ENCODE results near the gene SCUBE1. TPM values are rescaled to one million over a fixed set of nuclear protein-coding genes. Genes with fewer than 3 reads are reported as not detected.

SCUBE1 gene
- total and polyA plus RNA-seq, 4 experiments from 2014 or later = not detected

GRCh38 chr22:43317239-43317638 is 25.9 kb downstream of the SCUBE1 start:
- Histone ChIP-seq H3K4me3 (ENCODE audit: low read length in 2 of 2) (no peak overlapping the region), H3K27me3 (ENCODE audit: insufficient read depth, low read length) (no peaks in the 10 kb centered on the region), H3K4me1 (ENCODE audit: insufficient read depth, low read length) (no peaks in the 10 kb centered on the region), H3K9me3 (ENCODE audit: control insufficient read depth in 1 of 2, low read length in 2 of 2) (no peaks in the 10 kb centered on the region), H3K27ac (ENCODE audit: low read depth, low read length) (no peak overlapping the region), H3K36me3 (ENCODE audit: insufficient read depth, low read length) (no peaks in the 10 kb centered on the region)
- no peak for DNase-seq
- Mint-ChIP-seq H3K27me3 (peaks cover under 1 to 2% of the 10 kb centered on the region in 2 donors), H3K4me3 (no peak overlapping the region), H3K36me3 (no peaks in the 10 kb centered on the region), H3K4me1 (peaks cover 0 to 8% (median 0%) of the 10 kb centered on the region in 4 donors), H3K9me3 (no peaks in the 10 kb centered on the region), H3K27ac (no peak overlapping the region)
- POLR2A ChIA-PET (ENCODE audit: partially characterized antibody) = no interaction called here
- intact Hi-C loops (cut with micrococcal nuclease) = no loop called here
- CTCF ChIA-PET (ENCODE audit: partially characterized antibody) = no interaction called here

- Mint-ChIP-seq H3K36me3 (no peaks in the 10 kb centered on the region), H3K27ac (no peak overlapping the region), H3K4me3 (no peak overlapping the region), H3K4me1 (peaks cover 0 to under 1% (median 0%) of the 10 kb centered on the region in 4 donors), H3K9me3 (no peaks in the 10 kb centered on the region), H3K27me3 (peaks cover 4 to 7% of the 10 kb centered on the region in 2 donors)
- no peaks in the 10 kb centered on the region for H3K27me3 ChIP-seq (ENCODE audit: insufficient read depth, low read length)
- H3K4me3 ChIP-seq (ENCODE audit: low read length in 2 of 2) = no peak overlapping the region
- CTCF ChIA-PET (ENCODE audit: partially characterized antibody) = no interaction called here
- DNase-seq = no peak
- intact Hi-C loops (cut with micrococcal nuclease) = no loop called here
- H3K36me3 ChIP-seq (ENCODE audit: insufficient read depth, low read length) = no peaks in the 10 kb centered on the region
- no peak overlapping the region for H3K27ac ChIP-seq (ENCODE audit: low read depth, low read length)
- POLR2A ChIA-PET (ENCODE audit: partially characterized antibody) = no interaction called here
- no peaks in the 10 kb centered on the region for H3K9me3 ChIP-seq (ENCODE audit: control insufficient read depth in 1 of 2, low read length in 2 of 2)
- H3K4me1 ChIP-seq (ENCODE audit: insufficient read depth, low read length) = no peaks in the 10 kb centered on the region
These were observed 27.4 kb downstream of the SCUBE1 start for GRCh38 chr22:43315687-43316217.

- Mint-ChIP-seq H3K36me3 (no peaks in the 10 kb centered on the region), H3K27me3 (peaks cover 6 to 7% of the 10 kb centered on the region in 2 donors), H3K27ac (no peak overlapping the region), H3K9me3 (no peaks in the 10 kb centered on the region), H3K4me3 (no peak overlapping the region), H3K4me1 (no peaks in the 10 kb centered on the region)
- intact Hi-C loops (cut with micrococcal nuclease) = no loop called here
- ChIA-PET POLR2A (ENCODE audit: partially characterized antibody) (no interaction called here), CTCF (ENCODE audit: partially characterized antibody) (no interaction called here)
- Histone ChIP-seq H3K36me3 (ENCODE audit: insufficient read depth, low read length) (no peaks in the 10 kb centered on the region), H3K9me3 (ENCODE audit: control insufficient read depth in 1 of 2, low read length in 2 of 2) (no peaks in the 10 kb centered on the region), H3K4me1 (ENCODE audit: insufficient read depth, low read length) (no peaks in the 10 kb centered on the region), H3K27ac (ENCODE audit: low read depth, low read length) (no peak overlapping the region), H3K4me3 (ENCODE audit: low read length in 2 of 2) (no peak overlapping the region), H3K27me3 (ENCODE audit: insufficient read depth, low read length) (no peaks in the 10 kb centered on the region)
- no peak for DNase-seq
These were observed 28.6 kb downstream of the SCUBE1 start for GRCh38 chr22:43314611-43315010.

GRCh38 chr22:43313890-43314474 is 29.2 kb downstream of the SCUBE1 start:
- H3K27me3 ChIP-seq (ENCODE audit: insufficient read depth, low read length) = no peaks in the 10 kb centered on the region
- no peak overlapping the region for H3K4me3 ChIP-seq (ENCODE audit: low read length in 2 of 2)
- ChIA-PET CTCF (ENCODE audit: partially characterized antibody) (no interaction called here), POLR2A (ENCODE audit: partially characterized antibody) (interaction anchor here (1.6 kb wide), 1 partner anchor 33 kb away, joined by 3 read pairs; no protein-coding TSS in a partner anchor)
- no peaks in the 10 kb centered on the region for H3K36me3 ChIP-seq (ENCODE audit: insufficient read depth, low read length)
- Mint-ChIP-seq H3K27ac (no peak overlapping the region), H3K9me3 (no peaks in the 10 kb centered on the region), H3K4me1 (no peaks in the 10 kb centered on the region), H3K27me3 (peaks cover 6 to 7% of the 10 kb centered on the region in 2 donors), H3K4me3 (no peak overlapping the region), H3K36me3 (no peaks in the 10 kb centered on the region)
- intact Hi-C loops (cut with micrococcal nuclease) = no loop called here
- DNase-seq = no peak
- no peaks in the 10 kb centered on the region for H3K9me3 ChIP-seq (ENCODE audit: control insufficient read depth in 1 of 2, low read length in 2 of 2)
- H3K27ac ChIP-seq (ENCODE audit: low read depth, low read length) = no peak overlapping the region
- no peaks in the 10 kb centered on the region for H3K4me1 ChIP-seq (ENCODE audit: insufficient read depth, low read length)

- Mint-ChIP-seq H3K9me3 (no peaks in the 10 kb centered on the region), H3K27me3 (peaks cover 6 to 7% of the 10 kb centered on the region in 2 donors), H3K27ac (no peak overlapping the region), H3K4me1 (no peaks in the 10 kb centered on the region), H3K36me3 (no peaks in the 10 kb centered on the region), H3K4me3 (no peak overlapping the region)
- Histone ChIP-seq H3K27me3 (ENCODE audit: insufficient read depth, low read length) (no peaks in the 10 kb centered on the region), H3K9me3 (ENCODE audit: control insufficient read depth in 1 of 2, low read length in 2 of 2) (no peaks in the 10 kb centered on the region), H3K4me1 (ENCODE audit: insufficient read depth, low read length) (no peaks in the 10 kb centered on the region), H3K4me3 (ENCODE audit: low read length in 2 of 2) (no peak overlapping the region), H3K36me3 (ENCODE audit: insufficient read depth, low read length) (no peaks in the 10 kb centered on the region), H3K27ac (ENCODE audit: low read depth, low read length) (no peak overlapping the region)
- no peak for DNase-seq
- ChIA-PET CTCF (ENCODE audit: partially characterized antibody) (interaction anchor here (1.1 kb wide), 1 partner anchor 32 kb away, joined by 3 read pairs; no protein-coding TSS in a partner anchor), POLR2A (ENCODE audit: partially characterized antibody) (interaction anchor here (1.6 kb wide), 1 partner anchor 33 kb away, joined by 3 read pairs; no protein-coding TSS in a partner anchor)
- intact Hi-C loops (cut with micrococcal nuclease) = no loop called here
These were observed 29.8 kb downstream of the SCUBE1 start for GRCh38 chr22:43313244-43313889.

GRCh38 chr22:43312608-43313007 is 30.6 kb downstream of the SCUBE1 start:
- no peaks in the 10 kb centered on the region for H3K9me3 Mint-ChIP-seq

GRCh38 chr22:43310798-43311197 is 32.4 kb downstream of the SCUBE1 start:
- H3K36me3 ChIP-seq (ENCODE audit: insufficient read depth, low read length) = no peaks in the 10 kb centered on the region
- no peaks in the 10 kb centered on the region for H3K4me1 ChIP-seq (ENCODE audit: insufficient read depth, low read length)
- H3K9me3 ChIP-seq (ENCODE audit: control insufficient read depth in 1 of 2, low read length in 2 of 2) = no peaks in the 10 kb centered on the region
- H3K27ac ChIP-seq (ENCODE audit: low read depth, low read length) = no peak overlapping the region
- Mint-ChIP-seq H3K4me3 (no peak overlapping the region), H3K4me1 (no peaks in the 10 kb centered on the region), H3K27me3 (peaks cover 6 to 7% of the 10 kb centered on the region in 2 donors), H3K27ac (no peak overlapping the region), H3K9me3 (no peaks in the 10 kb centered on the region), H3K36me3 (no peaks in the 10 kb centered on the region)
- H3K4me3 ChIP-seq (ENCODE audit: low read length in 2 of 2) = no peak overlapping the region
- H3K27me3 ChIP-seq (ENCODE audit: insufficient read depth, low read length) = no peaks in the 10 kb centered on the region
- ChIA-PET POLR2A (ENCODE audit: partially characterized antibody) (no interaction called here), CTCF (ENCODE audit: partially characterized antibody) (no interaction called here)
- no peak for DNase-seq
- intact Hi-C loops (cut with micrococcal nuclease) = no loop called here

More at GRCh38 chr22:43312608-43313007, 30.6 kb downstream of the SCUBE1 start:
- Histone ChIP-seq H3K36me3 (ENCODE audit: insufficient read depth, low read length) (no peaks in the 10 kb centered on the region), H3K4me1 (ENCODE audit: insufficient read depth, low read length) (no peaks in the 10 kb centered on the region), H3K27me3 (ENCODE audit: insufficient read depth, low read length) (no peaks in the 10 kb centered on the region), H3K27ac (ENCODE audit: low read depth, low read length) (no peak overlapping the region), H3K9me3 (ENCODE audit: control insufficient read depth in 1 of 2, low read length in 2 of 2) (no peaks in the 10 kb centered on the region), H3K4me3 (ENCODE audit: low read length in 2 of 2) (no peak overlapping the region)
- Mint-ChIP-seq H3K36me3 (no peaks in the 10 kb centered on the region), H3K4me1 (no peaks in the 10 kb centered on the region), H3K4me3 (no peak overlapping the region), H3K27me3 (peaks cover 6 to 7% of the 10 kb centered on the region in 2 donors), H3K27ac (no peak overlapping the region)
- DNase-seq = no peak
- intact Hi-C loops (cut with micrococcal nuclease) = no loop called here
- ChIA-PET POLR2A (ENCODE audit: partially characterized antibody) (interaction anchor here (1.6 kb wide), 1 partner anchor 34 kb away, joined by 3 read pairs; no protein-coding TSS in a partner anchor), CTCF (ENCODE audit: partially characterized antibody) (interaction anchor here (1.1 kb wide), 1 partner anchor 33 kb away, joined by 3 read pairs; no protein-coding TSS in a partner anchor)

Data from CD4-positive, alpha-beta memory T cell (primary cell).